CD8-positive, alpha-beta memory T cell (primary cell): Measurements from ENCODE around the gene FRMD4A. TPM values are rescaled to one million over a fixed set of nuclear protein-coding genes. Genes with fewer than 3 reads are reported as not detected.
"Not testable (repeated sequence)": the region's sequence is repeated elsewhere in the genome, so short reads cannot be mapped to it uniquely, and the experiment has no call there.

Experiments used
- CTCF ChIA-PET: fragments of 350-600 bp; sonication (Branson Sonifier 250); formaldehyde crosslinking; loops from one replicate; lab custom pipeline; 2021; ENCODE audit warnings: antibody characterized with exemption; lab: Charles Lee
- POLR2A ChIA-PET: fragments of 350-600 bp; sonication (Branson Sonifier 250); formaldehyde crosslinking; loops from one replicate; lab custom pipeline; 2021; ENCODE audit warnings: antibody characterized with exemption; lab: Charles Lee
- DNase-seq, 5 donors: peaks; one replicate each; pipeline versions ENCODE4 v3.0.0 to v3.0.0-alpha.2; 2020 to 2022; ENCODE audit warnings: mixed read lengths in 1 of 5
- H3K27ac ChIP-seq: one replicate; pipeline ENCODE4 v1.7.0; 2013; ENCODE audit warnings: low read depth, mild to moderate bottlenecking, low read length, moderate library complexity
- H3K27me3 ChIP-seq: 2 replicates; pipeline ENCODE4 v1.7.0; 2013; ENCODE audit warnings: low read length, mild to moderate bottlenecking; ENCODE audit not compliant: insufficient read depth, poor library complexity, severe bottlenecking
- H3K36me3 ChIP-seq: 2 replicates; pipeline ENCODE4 v1.7.0; 2013; ENCODE audit warnings: mild to moderate bottlenecking, low read length, moderate library complexity; ENCODE audit not compliant: insufficient read depth
- H3K4me1 ChIP-seq: 2 replicates; pipeline ENCODE4 v1.7.0; 2013; ENCODE audit warnings: mild to moderate bottlenecking, low read length, moderate library complexity; ENCODE audit not compliant: insufficient read depth
- H3K4me3 ChIP-seq: 2 replicates; pipeline ENCODE4 v1.7.0; 2013; ENCODE audit warnings: mild to moderate bottlenecking, low read length
- H3K9me3 ChIP-seq: 2 replicates; pipeline ENCODE4 v1.7.0; 2013; ENCODE audit warnings: mild to moderate bottlenecking, low read length
- H3K27ac Mint-ChIP-seq, 8 donors: one replicate each; pipeline ENCODE4 v1.8.0; 2020 to 2021; ENCODE audit warnings: mixed read lengths in 8 of 8, mild to moderate bottlenecking in 6 of 8, inconsistent platforms in 3 of 8, moderate library complexity in 3 of 8
- H3K27me3 Mint-ChIP-seq, 2 donors: one replicate each; pipeline ENCODE4 v1.8.0; 2020 to 2021; ENCODE audit warnings: mixed read lengths in 2 of 2, mild to moderate bottlenecking in 1 of 2, moderate library complexity in 1 of 2
- H3K36me3 Mint-ChIP-seq, 3 donors: one replicate each; pipeline ENCODE4 v1.8.0; 2020 to 2021; ENCODE audit warnings: mixed read lengths in 3 of 3, inconsistent platforms in 1 of 3, mild to moderate bottlenecking in 1 of 3
- H3K4me1 Mint-ChIP-seq, 3 donors: one replicate each; pipeline ENCODE4 v1.8.0; 2020 to 2021; ENCODE audit warnings: mixed read lengths in 3 of 3, inconsistent platforms in 1 of 3, mild to moderate bottlenecking in 1 of 3
- H3K4me3 Mint-ChIP-seq, 7 donors: one replicate each; pipeline ENCODE4 v1.8.0; 2020 to 2021; ENCODE audit warnings: mixed read lengths in 7 of 7, mild to moderate bottlenecking in 6 of 7, moderate library complexity in 4 of 7, inconsistent platforms in 2 of 7
- H3K9me3 Mint-ChIP-seq, 5 donors: one replicate each; pipeline ENCODE4 v1.8.0; 2020 to 2022; ENCODE audit warnings: mixed read lengths in 5 of 5, mild to moderate bottlenecking in 3 of 5, moderate library complexity in 2 of 5, inconsistent platforms in 1 of 5
- polyA plus RNA-seq: library from polyadenylated mRNA; unstranded; fragments of 300-500 nt; fragmentation: Illumina TruSeq; gene quantifications from one replicate; pipeline ENCODE4 v1.2.3, GENCODE V29; 2021
- total RNA-seq, 2 experiments: library from RNA; stranded (reverse); gene quantifications; one replicate each; pipeline ENCODE4 v1.2.3, GENCODE V29; 2021

FRMD4A gene
- total and polyA plus RNA-seq, 3 experiments from 2014 or later, result 0.21 to 2.7 (median 2.1) TPM

DNA sequence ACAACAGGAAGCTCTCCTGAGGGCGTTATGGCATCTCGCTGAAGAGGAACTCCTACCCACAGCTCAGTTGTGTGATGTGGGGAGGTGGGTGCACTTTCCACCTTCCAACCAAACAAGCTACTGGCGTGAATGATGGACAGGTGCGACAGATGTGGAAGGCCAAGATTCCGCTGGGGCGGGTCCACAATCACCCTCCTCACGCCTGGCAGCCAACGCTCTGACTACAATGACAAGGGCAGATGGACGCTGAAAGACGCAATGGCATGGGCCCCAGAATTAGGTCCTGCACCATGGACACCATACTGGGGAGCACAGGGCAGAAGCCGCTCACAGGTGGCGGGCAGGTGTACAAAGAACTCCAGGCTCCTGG, 461.4 kb downstream of the FRMD4A start:
- H3K27me3 Mint-ChIP-seq, result peaks cover 0 to 5% of the 10 kb centered on the region in 2 donors
- no peak overlapping the region for H3K27ac Mint-ChIP-seq
- POLR2A ChIA-PET, result no interaction called here
- Histone ChIP-seq H3K4me3 (no peak overlapping the region), H3K9me3 (no peaks in the 10 kb centered on the region), H3K36me3 (no peaks in the 10 kb centered on the region), H3K27me3 (no peaks in the 10 kb centered on the region), H3K4me1 (no peaks in the 10 kb centered on the region), H3K27ac (no peak overlapping the region)
- H3K36me3 Mint-ChIP-seq, result no peaks in the 10 kb centered on the region
- no peaks in the 10 kb centered on the region for H3K4me1 Mint-ChIP-seq
- CTCF ChIA-PET, result no interaction called here
- no peak for DNase-seq
- no peaks in the 10 kb centered on the region for H3K9me3 Mint-ChIP-seq
- H3K4me3 Mint-ChIP-seq, result no peak overlapping the region

DNA sequence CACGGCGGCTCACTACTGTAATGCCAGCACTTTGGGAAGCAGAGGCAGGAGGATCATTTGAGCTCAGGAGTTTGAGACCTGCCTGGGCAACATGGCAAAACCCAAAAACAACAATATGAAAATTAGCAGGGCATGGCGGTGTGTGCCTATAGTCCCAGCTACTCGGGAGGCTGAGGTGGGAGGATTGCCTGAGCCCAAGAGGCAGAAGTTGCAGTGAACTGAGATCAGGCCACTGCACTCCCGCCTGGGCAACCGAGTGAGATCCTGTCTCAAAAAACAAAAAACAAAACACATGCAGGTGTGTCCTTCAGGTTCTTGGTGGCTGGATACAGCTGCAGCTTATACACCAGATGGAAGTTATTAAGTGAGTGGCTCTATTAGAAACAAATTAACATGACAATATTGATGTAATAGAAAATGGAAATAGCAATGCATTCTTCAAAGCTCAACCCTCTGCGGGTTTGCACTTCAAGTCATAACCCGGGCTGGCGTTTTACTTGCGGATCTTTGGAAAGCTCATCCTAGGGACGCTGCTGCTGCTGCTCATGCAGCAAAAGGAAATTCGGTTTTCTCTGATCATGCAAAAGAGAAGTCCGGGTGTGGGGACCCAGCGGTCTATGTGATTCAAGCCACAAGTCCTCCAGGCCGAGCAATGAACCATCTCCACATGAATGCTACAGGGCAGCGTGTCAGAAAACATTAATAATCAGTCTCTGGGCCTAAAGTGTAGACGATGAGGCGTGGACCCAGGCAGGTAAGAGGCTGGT, 462.0 kb downstream of the FRMD4A start:
- no peaks in the 10 kb centered on the region for H3K4me1 ChIP-seq
- H3K9me3 Mint-ChIP-seq, result no peaks in the 10 kb centered on the region
- H3K4me3 ChIP-seq, result no peak overlapping the region
- peaks cover 0 to 5% of the 10 kb centered on the region in 2 donors for H3K27me3 Mint-ChIP-seq
- no peaks in the 10 kb centered on the region for H3K27me3 ChIP-seq
- no peak overlapping the region for H3K27ac ChIP-seq
- ChIA-PET CTCF (interaction anchor here (1.0 kb wide), 1 partner anchor 201 kb away, joined by 3 read pairs; no protein-coding TSS in a partner anchor), POLR2A (no interaction called here)
- no peaks in the 10 kb centered on the region for H3K4me1 Mint-ChIP-seq
- DNase-seq, result no peak
- H3K4me3 Mint-ChIP-seq, result no peak overlapping the region
- peak overlapping the region in 1 of 8 donors; percentile 17 for H3K27ac Mint-ChIP-seq
- no peaks in the 10 kb centered on the region for H3K9me3 ChIP-seq
- H3K36me3 ChIP-seq, result no peaks in the 10 kb centered on the region
- H3K36me3 Mint-ChIP-seq, result no peaks in the 10 kb centered on the region

DNA sequence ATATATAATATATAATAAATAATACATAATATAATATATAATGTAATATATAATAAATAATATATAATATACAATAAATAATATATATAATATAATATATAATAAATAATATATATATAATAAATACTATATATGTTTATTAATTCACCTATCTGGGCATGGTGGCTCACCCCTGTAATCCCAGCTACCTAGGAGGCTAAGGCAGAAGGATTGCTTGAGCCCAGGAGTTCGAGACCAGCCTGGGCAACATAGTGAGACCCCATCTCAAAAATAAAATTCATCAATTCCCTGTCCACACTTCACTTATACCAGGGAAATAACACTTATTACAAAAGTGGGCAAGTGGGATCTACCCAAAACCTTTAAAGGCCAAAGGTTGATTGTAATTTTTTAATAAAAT, 462.9 kb downstream of the FRMD4A start:
- ChIA-PET POLR2A (no interaction called here), CTCF (interaction anchor here (1.0 kb wide), 1 partner anchor 202 kb away, joined by 3 read pairs; no protein-coding TSS in a partner anchor)
- Histone ChIP-seq H3K27me3 (no peaks in the 10 kb centered on the region), H3K9me3 (no peaks in the 10 kb centered on the region), H3K27ac (no peak overlapping the region), H3K4me3 (no peak overlapping the region), H3K4me1 (peaks cover 4% of the 10 kb centered on the region), H3K36me3 (no peaks in the 10 kb centered on the region)
- Mint-ChIP-seq H3K9me3 (no peaks in the 10 kb centered on the region), H3K27ac (no peak overlapping the region), H3K4me3 (no peak overlapping the region), H3K4me1 (no peaks in the 10 kb centered on the region), H3K27me3 (peaks cover 0 to 5% of the 10 kb centered on the region in 2 donors), H3K36me3 (no peaks in the 10 kb centered on the region)
- no peak for DNase-seq

DNA sequence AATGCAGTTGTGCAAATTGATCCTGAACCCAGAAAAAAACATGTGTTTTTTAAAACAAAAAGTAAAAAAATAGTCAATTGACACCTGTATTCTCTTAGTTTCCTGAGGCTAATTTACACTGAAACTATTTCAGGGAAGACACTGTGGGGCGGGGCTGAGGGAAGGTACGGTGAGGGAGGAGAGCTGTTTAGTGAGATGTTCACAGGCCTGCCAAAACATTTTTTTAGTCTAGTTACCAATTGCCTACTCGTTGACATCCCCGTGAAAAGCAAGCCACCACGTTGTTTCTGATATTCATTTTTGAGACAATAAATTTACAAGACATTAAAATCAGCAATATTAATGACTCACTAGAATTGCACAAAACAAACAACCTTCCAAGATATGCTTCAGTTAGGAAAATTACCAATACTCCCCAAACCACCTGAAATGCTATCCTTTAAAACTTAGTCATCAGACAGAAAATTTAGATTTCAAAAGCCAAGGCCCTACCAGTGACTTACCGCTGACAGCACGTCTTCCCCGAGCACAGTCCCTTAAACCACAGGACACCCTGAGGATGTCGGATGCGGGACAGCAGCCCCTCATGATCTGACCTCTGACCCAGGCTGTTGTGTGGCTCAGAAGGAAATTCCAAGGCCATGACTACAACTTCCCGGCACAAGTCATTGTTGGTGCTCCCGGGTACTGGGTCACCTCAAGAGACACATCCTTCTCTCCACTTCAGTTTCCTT, 464.8 kb downstream of the FRMD4A start:
- Histone ChIP-seq H3K27me3 (no peaks in the 10 kb centered on the region), H3K4me3 (no peak overlapping the region), H3K9me3 (no peaks in the 10 kb centered on the region), H3K4me1 (peaks cover 6% of the 10 kb centered on the region), H3K36me3 (no peaks in the 10 kb centered on the region), H3K27ac (no peak overlapping the region)
- DNase-seq, result no peak
- H3K9me3 Mint-ChIP-seq, result no peaks in the 10 kb centered on the region
- H3K36me3 Mint-ChIP-seq, result no peaks in the 10 kb centered on the region
- no peak overlapping the region for H3K4me3 Mint-ChIP-seq
- ChIA-PET CTCF (no interaction called here), POLR2A (no interaction called here)
- H3K27me3 Mint-ChIP-seq, result peaks cover 0 to 5% of the 10 kb centered on the region in 2 donors
- peaks cover 0 to 4% (median 0%) of the 10 kb centered on the region in 3 donors for H3K4me1 Mint-ChIP-seq
- peak overlapping the region in 1 of 8 donors; percentile 77 for H3K27ac Mint-ChIP-seq

DNA sequence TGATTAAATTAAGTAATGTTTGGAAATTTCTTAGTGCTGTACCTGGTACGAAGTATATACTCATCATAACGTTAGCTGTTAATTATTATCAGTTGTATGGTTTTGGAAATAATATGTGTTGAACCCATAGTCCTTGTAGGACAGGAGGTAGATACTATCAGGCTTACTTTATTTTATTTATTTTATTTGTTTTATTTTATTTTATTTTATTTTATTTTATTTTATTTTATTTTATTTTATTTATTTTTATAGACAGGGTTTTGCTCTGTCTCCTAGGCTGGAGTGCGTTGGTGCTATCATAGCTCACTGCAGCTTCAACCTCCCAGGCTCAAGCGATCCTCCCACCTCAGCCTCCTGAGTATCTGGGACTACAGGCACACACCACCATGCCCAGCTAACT, 465.5 kb downstream of the FRMD4A start:
- H3K4me3 Mint-ChIP-seq, H3K4me1 ChIP-seq, H3K36me3 ChIP-seq, CTCF ChIA-PET, POLR2A ChIA-PET, H3K27ac ChIP-seq, H3K27ac Mint-ChIP-seq, H3K27me3 Mint-ChIP-seq, DNase-seq, H3K36me3 Mint-ChIP-seq, H3K4me1 Mint-ChIP-seq, H3K9me3 ChIP-seq, H3K27me3 ChIP-seq, H3K9me3 Mint-ChIP-seq, H3K4me3 ChIP-seq: not testable (repeated sequence)

DNA sequence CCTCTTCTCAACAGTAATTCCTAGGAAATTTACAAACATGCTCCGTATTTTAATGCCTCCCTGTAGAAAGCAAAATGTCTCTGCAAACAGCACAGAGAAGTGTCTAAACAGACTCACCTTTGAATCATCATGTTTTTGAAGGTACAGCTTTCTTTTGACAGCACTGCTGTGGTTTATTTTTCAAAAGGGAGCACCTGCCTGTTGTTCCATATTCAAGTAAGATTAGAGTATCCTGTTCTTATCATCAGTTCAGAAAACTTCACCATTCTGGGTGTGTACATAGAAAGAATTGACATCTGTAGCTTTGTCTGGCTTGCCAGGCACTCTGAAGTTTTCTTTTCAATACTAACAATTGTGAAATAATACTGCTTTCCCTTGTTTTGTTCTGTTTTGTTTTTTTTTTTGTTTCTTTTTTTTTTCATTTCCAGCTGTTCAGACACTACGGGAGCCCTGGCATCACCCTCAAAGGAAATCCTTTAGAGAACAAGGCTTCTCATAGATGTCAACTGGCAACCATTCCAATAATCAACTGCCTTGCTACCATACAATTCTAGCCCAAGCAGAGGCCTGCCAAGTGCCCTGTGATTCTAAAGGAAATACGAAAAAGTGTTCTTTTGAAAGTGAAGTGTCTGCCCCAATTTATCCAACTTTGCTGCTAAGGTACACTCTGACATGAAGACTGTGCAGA, 468.0 kb downstream of the FRMD4A start:
- Histone ChIP-seq H3K4me3 (no peak overlapping the region), H3K4me1 (peaks cover 6% of the 10 kb centered on the region), H3K27me3 (no peaks in the 10 kb centered on the region), H3K9me3 (no peaks in the 10 kb centered on the region), H3K27ac (no peak overlapping the region), H3K36me3 (no peaks in the 10 kb centered on the region)
- Mint-ChIP-seq H3K9me3 (no peaks in the 10 kb centered on the region), H3K27ac (peak overlapping the region in 1 of 8 donors; percentile 3), H3K36me3 (no peaks in the 10 kb centered on the region), H3K4me1 (peaks cover 0 to 4% (median 0%) of the 10 kb centered on the region in 3 donors), H3K4me3 (no peak overlapping the region), H3K27me3 (peaks cover 3 to 5% of the 10 kb centered on the region in 2 donors)
- ChIA-PET POLR2A (no interaction called here), CTCF (interaction anchor here (1.1 kb wide), 1 partner anchor 9 kb away, joined by 3 read pairs; no protein-coding TSS in a partner anchor)
- DNase-seq, result peak in 1 of 5 donors; percentile 13

DNA sequence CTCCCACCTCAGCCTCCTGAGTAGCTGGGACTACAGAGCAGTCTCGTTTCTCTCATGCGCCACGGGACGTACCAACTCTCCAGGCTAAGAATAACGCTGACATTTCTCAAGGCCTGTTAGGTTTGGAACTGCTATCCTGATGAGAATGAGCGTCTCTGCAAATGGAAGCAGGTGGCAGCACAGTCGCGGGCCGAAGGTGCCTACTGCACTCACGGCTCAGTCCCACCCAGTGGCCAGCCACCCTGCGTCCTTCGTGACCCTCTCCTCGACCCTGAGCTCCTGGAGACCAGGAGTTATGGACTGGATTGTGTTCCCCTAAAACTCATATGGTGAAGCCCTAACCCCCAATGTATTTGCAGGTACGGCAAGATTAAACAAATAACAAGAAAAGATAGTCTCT, 469.8 kb downstream of the FRMD4A start:
- H3K4me1 ChIP-seq, result peaks cover 6% of the 10 kb centered on the region
- no peaks in the 10 kb centered on the region for H3K9me3 Mint-ChIP-seq
- no peak overlapping the region for H3K4me3 Mint-ChIP-seq
- H3K4me3 ChIP-seq, result no peak overlapping the region
- H3K36me3 ChIP-seq, result no peaks in the 10 kb centered on the region
- no peaks in the 10 kb centered on the region for H3K36me3 Mint-ChIP-seq
- H3K9me3 ChIP-seq, result no peaks in the 10 kb centered on the region
- POLR2A ChIA-PET, result no interaction called here
- H3K27ac Mint-ChIP-seq, result no peak overlapping the region
- peaks cover 0 to 4% (median 0%) of the 10 kb centered on the region in 3 donors for H3K4me1 Mint-ChIP-seq
- H3K27me3 Mint-ChIP-seq, result peaks cover 3 to 9% of the 10 kb centered on the region in 2 donors
- H3K27ac ChIP-seq, result no peak overlapping the region
- H3K27me3 ChIP-seq, result no peaks in the 10 kb centered on the region
- DNase-seq, result no peak
- CTCF ChIA-PET, result no interaction called here
